Activated T-helper 1 cell treated with anti-CD3 and anti-CD28 coated beads, Interleukin-12 subunit alpha, Interleukin-12 subunit beta, Interleukin-2, Interleukin-4 antibody, amounts not matched to agents 30 ng/mL and 10 ng/mL and 1 ng/mL, durations not matched to agents 14 hours and 24 hours and 36 hours (primary cell): Measurements from ENCODE around the gene CDH10. TPM values are rescaled to one million over a fixed set of nuclear protein-coding genes. Genes with fewer than 3 reads are reported as not detected.

Experiments
- DNase-seq: peaks from one replicate; pipeline ENCODE4 v3.0.0; 2021; ENCODE audit warnings: low spot score
- H3K27ac Mint-ChIP-seq: one replicate; pipeline ENCODE4 v1.8.0; 2021; ENCODE audit warnings: mild to moderate bottlenecking, mixed read lengths
- H3K27me3 Mint-ChIP-seq: one replicate; pipeline ENCODE4 v1.8.0; 2022; ENCODE audit warnings: mild to moderate bottlenecking, moderate library complexity, mixed read lengths; ENCODE audit not compliant: insufficient read depth
- H3K36me3 Mint-ChIP-seq: one replicate; pipeline ENCODE4 v1.8.0; 2021; ENCODE audit warnings: low read depth, mixed read lengths
- H3K4me1 Mint-ChIP-seq: one replicate; pipeline ENCODE4 v1.8.0; 2021; ENCODE audit warnings: low read depth, mixed read lengths
- H3K4me3 Mint-ChIP-seq: one replicate; pipeline ENCODE4 v1.8.0; 2021; ENCODE audit warnings: mild to moderate bottlenecking, moderate library complexity, mixed read lengths
- H3K9me3 Mint-ChIP-seq: one replicate; pipeline ENCODE4 v1.8.0; 2021; ENCODE audit warnings: mixed read lengths
- intact Hi-C: fragments of 100-400 bp; cut with micrococcal nuclease; formaldehyde crosslinking; loops from one replicate; pipeline ENCODE4 v1.15.1; 2024
- total RNA-seq: library from RNA; stranded (reverse); gene quantifications from 2 replicates; pipeline ENCODE4 v1.2.3, GENCODE V29; 2022

The CDH10 gene
- total RNA-seq, 1 donor from 2014 or later: not detected

GRCh38 chr5:24589566-24589965 is 55.2 kb downstream of the CDH10 start:
- Mint-ChIP-seq H3K27me3 (no peaks in the 10 kb centered on the region), H3K27ac (no peak overlapping the region), H3K36me3 (no peaks in the 10 kb centered on the region), H3K4me3 (no peak overlapping the region), H3K4me1 (no peaks in the 10 kb centered on the region), H3K9me3 (peaks cover 12% of the 10 kb centered on the region)
- no peak for DNase-seq
- intact Hi-C loops: no loop called here

- H3K9me3 Mint-ChIP-seq: peaks cover 17% of the 10 kb centered on the region
- H3K36me3 Mint-ChIP-seq: no peaks in the 10 kb centered on the region
- H3K27ac Mint-ChIP-seq: no peak overlapping the region
- no peaks in the 10 kb centered on the region for H3K27me3 Mint-ChIP-seq
- no peak for DNase-seq
- no peaks in the 10 kb centered on the region for H3K4me1 Mint-ChIP-seq
- H3K4me3 Mint-ChIP-seq: no peak overlapping the region
- intact Hi-C loops: no loop called here
These were observed 59.0 kb downstream of the CDH10 start for GRCh38 chr5:24585751-24586150.

- Mint-ChIP-seq H3K27ac (no peak overlapping the region), H3K9me3 (peaks cover 20% of the 10 kb centered on the region), H3K27me3 (no peaks in the 10 kb centered on the region), H3K4me3 (no peak overlapping the region), H3K4me1 (no peaks in the 10 kb centered on the region), H3K36me3 (no peaks in the 10 kb centered on the region)
- intact Hi-C loops: no loop called here
- no peak for DNase-seq
These were observed 73.5 kb downstream of the CDH10 start for GRCh38 chr5:24571302-24571701.

GRCh38 chr5:24566933-24567332 is 77.8 kb downstream of the CDH10 start:
- Mint-ChIP-seq H3K9me3 (peaks cover 24% of the 10 kb centered on the region), H3K4me1 (no peaks in the 10 kb centered on the region), H3K36me3 (no peaks in the 10 kb centered on the region), H3K4me3 (no peak overlapping the region), H3K27me3 (no peaks in the 10 kb centered on the region), H3K27ac (no peak overlapping the region)
- no peak for DNase-seq
- intact Hi-C loops: no loop called here

GRCh38 chr5:24555229-24555628 is 89.5 kb downstream of the CDH10 start:
- Mint-ChIP-seq H3K4me1 (no peaks in the 10 kb centered on the region), H3K4me3 (no peak overlapping the region), H3K36me3 (no peaks in the 10 kb centered on the region), H3K9me3 (peaks cover 14% of the 10 kb centered on the region), H3K27ac (no peak overlapping the region), H3K27me3 (no peaks in the 10 kb centered on the region)
- intact Hi-C loops: no loop called here
- no peak for DNase-seq

- Mint-ChIP-seq H3K27me3 (no peaks in the 10 kb centered on the region), H3K4me1 (no peaks in the 10 kb centered on the region), H3K4me3 (no peak overlapping the region), H3K9me3 (peaks cover 14% of the 10 kb centered on the region), H3K36me3 (no peaks in the 10 kb centered on the region), H3K27ac (no peak overlapping the region)
- DNase-seq: no peak
- intact Hi-C loops: no loop called here
These were observed 97.6 kb downstream of the CDH10 start for GRCh38 chr5:24547132-24547531.

GRCh38 chr5:24539613-24540012 is 105.2 kb downstream of the CDH10 start:
- Mint-ChIP-seq H3K27ac (no peak overlapping the region), H3K27me3 (no peaks in the 10 kb centered on the region), H3K9me3 (peaks cover 4% of the 10 kb centered on the region), H3K4me3 (no peak overlapping the region), H3K4me1 (no peaks in the 10 kb centered on the region), H3K36me3 (no peaks in the 10 kb centered on the region)
- DNase-seq: no peak
- intact Hi-C loops: no loop called here

- Mint-ChIP-seq H3K9me3 (no peaks in the 10 kb centered on the region), H3K36me3 (no peaks in the 10 kb centered on the region), H3K4me3 (no peak overlapping the region), H3K27me3 (no peaks in the 10 kb centered on the region), H3K4me1 (no peaks in the 10 kb centered on the region), H3K27ac (no peak overlapping the region)
- intact Hi-C loops: no loop called here
- no peak for DNase-seq
These were observed 106.4 kb downstream of the CDH10 start for GRCh38 chr5:24538346-24538745.

GRCh38 chr5:24535646-24536045 is 109.1 kb downstream of the CDH10 start:
- intact Hi-C loops: no loop called here

GRCh38 chr5:24530906-24531305 is 113.9 kb downstream of the CDH10 start:
- Mint-ChIP-seq H3K27me3 (no peaks in the 10 kb centered on the region), H3K4me3 (no peak overlapping the region), H3K4me1 (no peaks in the 10 kb centered on the region), H3K9me3 (peaks cover 12% of the 10 kb centered on the region), H3K27ac (no peak overlapping the region), H3K36me3 (no peaks in the 10 kb centered on the region)
- no peak for DNase-seq
- intact Hi-C loops: no loop called here

More at GRCh38 chr5:24535646-24536045, 109.1 kb downstream of the CDH10 start:
- Mint-ChIP-seq H3K27me3 (no peaks in the 10 kb centered on the region), H3K4me1 (no peaks in the 10 kb centered on the region), H3K36me3 (no peaks in the 10 kb centered on the region), H3K4me3 (no peak overlapping the region), H3K27ac (no peak overlapping the region), H3K9me3 (peaks cover 3% of the 10 kb centered on the region)
- DNase-seq: no peak

- no peaks in the 10 kb centered on the region for H3K36me3 Mint-ChIP-seq
- intact Hi-C loops: no loop called here
- H3K4me3 Mint-ChIP-seq: no peak overlapping the region
These were observed 119.4 kb downstream of the CDH10 start for GRCh38 chr5:24525414-24525813.

GRCh38 chr5:24512423-24512822 is 132.4 kb downstream of the CDH10 start:
- H3K4me1 Mint-ChIP-seq: no peaks in the 10 kb centered on the region
- DNase-seq: no peak
- no peaks in the 10 kb centered on the region for H3K27me3 Mint-ChIP-seq
- H3K4me3 Mint-ChIP-seq: no peak overlapping the region
- intact Hi-C loops: no loop called here
- no peaks in the 10 kb centered on the region for H3K36me3 Mint-ChIP-seq
- no peak overlapping the region for H3K27ac Mint-ChIP-seq
- peaks cover 15% of the 10 kb centered on the region for H3K9me3 Mint-ChIP-seq

More at GRCh38 chr5:24525414-24525813, 119.4 kb downstream of the CDH10 start:
- Mint-ChIP-seq H3K4me1 (no peaks in the 10 kb centered on the region), H3K9me3 (peaks cover 9% of the 10 kb centered on the region), H3K27ac (no peak overlapping the region), H3K27me3 (no peaks in the 10 kb centered on the region)
- no peak for DNase-seq

GRCh38 chr5:24510523-24510988 is 134.2 kb downstream of the CDH10 start:
- Mint-ChIP-seq H3K9me3 (peaks cover 13% of the 10 kb centered on the region), H3K27me3 (no peaks in the 10 kb centered on the region), H3K4me3 (no peak overlapping the region), H3K36me3 (no peaks in the 10 kb centered on the region), H3K4me1 (no peaks in the 10 kb centered on the region), H3K27ac (no peak overlapping the region)
- DNase-seq: no peak
- intact Hi-C loops: no loop called here

- no peak for DNase-seq
- Mint-ChIP-seq H3K27me3 (no peaks in the 10 kb centered on the region), H3K27ac (no peak overlapping the region), H3K9me3 (peaks cover 15% of the 10 kb centered on the region), H3K36me3 (no peaks in the 10 kb centered on the region), H3K4me1 (no peaks in the 10 kb centered on the region), H3K4me3 (no peak overlapping the region)
- intact Hi-C loops: no loop called here
These were observed 134.8 kb downstream of the CDH10 start for GRCh38 chr5:24509943-24510342.
